Endothelial cell of umbilical vein (primary cell): ENCODE data around the gene EED. TPM values are rescaled to one million over a fixed set of nuclear protein-coding genes. Genes with fewer than 3 reads are reported as not detected.

ENCODE experiments used
- BruUV-seq: library from RNA; stranded (reverse); fragments of 400-500 nt; replicated peaks from 2 replicates; lab custom pipeline; 2021; lab: Mats Ljungman, UMichigan
- CTCF ChIA-PET: fragments of 300-600, 350-600 bp; sonication (Branson Sonifier 250); formaldehyde crosslinking; loops from one replicate; lab custom pipeline; 2021; ENCODE audit warnings: antibody characterized with exemption, inconsistent platforms; lab: Charles Lee
- POLR2A ChIA-PET: fragments of 300-600, 350-600 bp; sonication (Branson Sonifier 250); formaldehyde crosslinking; loops from one replicate; lab custom pipeline; 2021; ENCODE audit warnings: antibody characterized with exemption, inconsistent platforms; lab: Charles Lee
- DNase-seq: peaks from one replicate; pipeline ENCODE4 v3.0.0-alpha.2; 2011; ENCODE audit warnings: low read depth, low spot score
- FAIRE-seq: peaks from 2 replicates; lab custom pipeline; 2011; peaks lifted over from hg19 to GRCh38; lab: Jason Lieb, UNC
- H2AFZ ChIP-seq: 2 replicates; pipeline ENCODE4 v1.6.0; 2012; ENCODE audit warnings: low read depth, low read length, control low read depth, inconsistent platforms
- H3K27ac ChIP-seq: 2 replicates; pipeline ENCODE4 v1.5.1; 2011; ENCODE audit warnings: low read depth, mild to moderate bottlenecking, control low read depth, low read length, moderate library complexity; ENCODE audit not compliant: insufficient read depth
- H3K27me3 ChIP-seq, 2 experiments: 2 replicates each; pipeline versions ENCODE4 v1.6.0 to v1.6.1; 2011; ENCODE audit warnings: low read length in 2 of 2, mixed read lengths in 1 of 2; ENCODE audit not compliant: control insufficient read depth in 2 of 2, insufficient read depth in 2 of 2
- H3K36me3 ChIP-seq, 2 experiments: 2 replicates in 1 of 2; 3 replicates in 1 of 2; pipeline ENCODE4 v1.5.1; 2011; ENCODE audit warnings: low read length in 2 of 2, mild to moderate bottlenecking in 1 of 2, moderate library complexity in 1 of 2; ENCODE audit not compliant: control insufficient read depth in 2 of 2, insufficient read depth in 2 of 2; ENCODE audit errors: extremely low read depth in 1 of 2
- H3K4me1 ChIP-seq: 3 replicates; pipeline ENCODE4 v1.5.1; 2011; ENCODE audit warnings: mild to moderate bottlenecking, low read length; ENCODE audit not compliant: control insufficient read depth, insufficient read depth; ENCODE audit errors: extremely low read depth
- H3K4me2 ChIP-seq: 2 replicates; pipeline ENCODE4 v1.6.1; 2011; ENCODE audit warnings: low read length, control low read depth, mixed read lengths; ENCODE audit not compliant: insufficient read depth
- H3K4me3 ChIP-seq, 3 experiments: fragments of 200-600 bp in 1 of 3; sonication (generic), shearing (Covaris generic) in 1 of 3; replicated peaks in 1 of 3; 2 replicates each; pipeline ENCODE4 v1.5.1; 2011 to 2016; ENCODE audit warnings: control low read depth in 3 of 3, low read length in 3 of 3, mild to moderate bottlenecking in 2 of 3, inconsistent platforms in 1 of 3, low read depth in 1 of 3, moderate library complexity in 1 of 3; ENCODE audit not compliant: insufficient read depth in 1 of 3
- H3K79me2 ChIP-seq: 2 replicates; pipeline ENCODE4 v1.6.0; 2012; ENCODE audit warnings: low read length, inconsistent platforms; ENCODE audit not compliant: control insufficient read depth, insufficient read depth
- H3K9ac ChIP-seq: replicated peaks from 2 replicates; pipeline ENCODE3; 2011; ENCODE audit warnings: low read length, control low read depth; ENCODE audit not compliant: insufficient read depth; ENCODE audit errors: extremely low read depth
- H3K9me1 ChIP-seq: replicated peaks from 3 replicates; pipeline ENCODE4 v1.6.0; 2011; ENCODE audit warnings: mild to moderate bottlenecking, low read length; ENCODE audit not compliant: control insufficient read depth, insufficient read depth; ENCODE audit errors: extremely low read depth
- H3K9me3 ChIP-seq: replicated peaks from 2 replicates; pipeline ENCODE4 v1.5.1; 2012; ENCODE audit warnings: low read length, inconsistent platforms; ENCODE audit not compliant: control insufficient read depth, insufficient read depth
- H4K20me1 ChIP-seq: replicated peaks from 2 replicates; pipeline ENCODE3; 2011; ENCODE audit warnings: mild to moderate bottlenecking, low read length; ENCODE audit not compliant: control insufficient read depth, insufficient read depth; ENCODE audit errors: extremely low read depth
- EZH2 ChIP-seq: IDR thresholded peaks from 2 replicates; pipeline ENCODE4 v1.6.1; 2012; ENCODE audit warnings: borderline replicate concordance, low read depth, mild to moderate bottlenecking, moderate library complexity, low read length, inconsistent platforms; ENCODE audit not compliant: severe bottlenecking
- FOS ChIP-seq: IDR thresholded peaks from 2 replicates; pipeline ENCODE4 v1.6.1; 2011; ENCODE audit warnings: mild to moderate bottlenecking, low read length, moderate library complexity, borderline replicate concordance; ENCODE audit not compliant: insufficient read depth
- GATA2 ChIP-seq: IDR thresholded peaks from 2 replicates; pipeline ENCODE4 v1.7.0; 2011; ENCODE audit warnings: low read depth, mild to moderate bottlenecking, moderate library complexity, mixed read lengths, low read length; ENCODE audit not compliant: insufficient read length, insufficient read depth
- JUN ChIP-seq: IDR thresholded peaks from 2 replicates; pipeline ENCODE4 v1.6.1; 2011; ENCODE audit warnings: borderline replicate concordance, low read depth; ENCODE audit not compliant: insufficient read length, insufficient read depth
- MAX ChIP-seq: IDR thresholded peaks from 2 replicates; pipeline ENCODE4 v1.6.1; 2011; ENCODE audit not compliant: insufficient read depth, insufficient read length
- MYC ChIP-seq: IDR thresholded peaks from one replicate; pipeline ENCODE4 v1.6.1; 2011; ENCODE audit warnings: mild to moderate bottlenecking, low read depth, low read length
- POLR2A ChIP-seq: IDR thresholded peaks from 2 replicates; pipeline ENCODE4 v1.6.1; 2012; ENCODE audit warnings: low read depth, mild to moderate bottlenecking, control low read depth, low read length
- POLR2AphosphoS5 ChIP-seq: IDR thresholded peaks from 2 replicates; pipeline ENCODE4 v1.6.1; 2012; ENCODE audit warnings: low read depth, mild to moderate bottlenecking, control low read depth, low read length, moderate library complexity; ENCODE audit not compliant: insufficient read depth
- dilution Hi-C: fragments of 300-500 bp; cut with MboI; formaldehyde crosslinking; loops from one replicate; pipeline ENCODE4 v1.15.0; 2019; ENCODE audit warnings: low sequenced_read_pairs; ENCODE audit not compliant: extremely low pct_ligation_motif_present
- intact Hi-C: fragments of 100-400 bp; cut with micrococcal nuclease; formaldehyde crosslinking; loops from one replicate; pipeline ENCODE4 v1.10.0; 2022
- polyA plus RNA-seq, 4 experiments: library from polyadenylated mRNA; depleted of rRNA in 3 of 4; stranded (reverse) in 3 of 4; unstranded in 1 of 4; fragments of >200 nt; gene quantifications; 2 replicates each; pipeline versions ENCODE4 v1.2.1 to v1.2.3, GENCODE V29; 2011 to 2012; ENCODE audit warnings: missing spikeins in 1 of 4
- total RNA-seq: library from RNA; stranded (reverse); gene quantifications from 2 replicates; pipeline ENCODE4 v1.2.3, GENCODE V29; 2021
- TF ChIP-seq, protein P1 (sequence below), 2 donors: IDR thresholded peaks; 1 replicate in 1 of 2; 2 replicates in 1 of 2; pipeline ENCODE4 v1.5.1; 2011; ENCODE audit warnings: low read length in 2 of 2, mild to moderate bottlenecking in 2 of 2, moderate library complexity in 2 of 2, control low read depth in 1 of 2, inconsistent platforms in 1 of 2, low read depth in 1 of 2; ENCODE audit not compliant: insufficient read depth in 1 of 2; ENCODE audit errors: extremely low read depth in 1 of 2

The EED gene
- total and polyA plus RNA-seq, 2 donors (not counting 3 experiments of a cell fraction or from before 2014, with no cell fraction given) = 9.4 to 21.8 TPM

GRCh38 chr11:86211619-86212018 lies 32.9 kb upstream of the EED start:
- no peak overlapping the region for H3K9ac ChIP-seq
- dilution Hi-C loops = loop anchor here (25.0 kb wide), 1 partner anchor 174 kb away; no protein-coding TSS in a partner anchor
- no peaks in the 10 kb centered on the region for H3K79me2 ChIP-seq
- no peak overlapping the region for H3K4me3 ChIP-seq
- TF ChIP-seq MYC (no peak), POLR2A (no peak), GATA2 (no peak), JUN (no peak), FOS (no peak), EZH2 (no peak), MAX (no peak)
- H2AFZ ChIP-seq = no peak overlapping the region
- intact Hi-C loops = loop anchor here (10.0 kb wide), 1 partner anchor 617 kb away; no protein-coding TSS in a partner anchor
- no peak for FAIRE-seq
- no peak overlapping the region for H3K27ac ChIP-seq
- H3K9me3 ChIP-seq = no peaks in the 10 kb centered on the region
- POLR2A ChIA-PET = no interaction called here
- BruUV-seq = no TSS peak
- H3K4me1 ChIP-seq = no peaks in the 10 kb centered on the region
- no peaks in the 10 kb centered on the region for H3K27me3 ChIP-seq
- CTCF ChIA-PET = interaction anchor here (0.9 to 2.1 kb wide), 5 partner anchors 10 to 170 kb away, joined by 3 to 18 read pairs (median 4); no protein-coding TSS in a partner anchor
- no peaks in the 10 kb centered on the region for H4K20me1 ChIP-seq
- H3K36me3 ChIP-seq = no peaks in the 10 kb centered on the region
- no peaks in the 10 kb centered on the region for H3K9me1 ChIP-seq
- DNase-seq = no peak
- no peak overlapping the region for H3K4me2 ChIP-seq

GRCh38 chr11:86212019-86212611 lies 32.4 kb upstream of the EED start:
- Histone ChIP-seq H3K9ac (no peak overlapping the region), H3K9me3 (no peaks in the 10 kb centered on the region), H3K27ac (no peak overlapping the region), H4K20me1 (no peaks in the 10 kb centered on the region), H3K79me2 (no peaks in the 10 kb centered on the region), H3K27me3 (no peaks in the 10 kb centered on the region), H3K4me2 (no peak overlapping the region), H3K4me1 (no peaks in the 10 kb centered on the region), H3K36me3 (no peaks in the 10 kb centered on the region), H2AFZ (no peak overlapping the region), H3K9me1 (no peaks in the 10 kb centered on the region), H3K4me3 (no peak overlapping the region)
- CTCF ChIA-PET = interaction anchor here (0.9 to 2.1 kb wide), 5 partner anchors 10 to 170 kb away, joined by 3 to 18 read pairs (median 4); no protein-coding TSS in a partner anchor
- TF ChIP-seq POLR2AphosphoS5 (no peak), MYC (no peak), POLR2A (no peak), MAX (no peak), JUN (no peak), FOS (no peak)
- TF ChIP-seq, protein P1, sequence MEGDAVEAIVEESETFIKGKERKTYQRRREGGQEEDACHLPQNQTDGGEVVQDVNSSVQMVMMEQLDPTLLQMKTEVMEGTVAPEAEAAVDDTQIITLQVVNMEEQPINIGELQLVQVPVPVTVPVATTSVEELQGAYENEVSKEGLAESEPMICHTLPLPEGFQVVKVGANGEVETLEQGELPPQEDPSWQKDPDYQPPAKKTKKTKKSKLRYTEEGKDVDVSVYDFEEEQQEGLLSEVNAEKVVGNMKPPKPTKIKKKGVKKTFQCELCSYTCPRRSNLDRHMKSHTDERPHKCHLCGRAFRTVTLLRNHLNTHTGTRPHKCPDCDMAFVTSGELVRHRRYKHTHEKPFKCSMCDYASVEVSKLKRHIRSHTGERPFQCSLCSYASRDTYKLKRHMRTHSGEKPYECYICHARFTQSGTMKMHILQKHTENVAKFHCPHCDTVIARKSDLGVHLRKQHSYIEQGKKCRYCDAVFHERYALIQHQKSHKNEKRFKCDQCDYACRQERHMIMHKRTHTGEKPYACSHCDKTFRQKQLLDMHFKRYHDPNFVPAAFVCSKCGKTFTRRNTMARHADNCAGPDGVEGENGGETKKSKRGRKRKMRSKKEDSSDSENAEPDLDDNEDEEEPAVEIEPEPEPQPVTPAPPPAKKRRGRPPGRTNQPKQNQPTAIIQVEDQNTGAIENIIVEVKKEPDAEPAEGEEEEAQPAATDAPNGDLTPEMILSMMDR (IDR thresholded peaks at IDR 0.05; ENCODE audit: extremely low read depth in 1 of 2, insufficient read depth in 1 of 2, low read depth in 1 of 2, low read length in 2 of 2) = no peak
- intact Hi-C loops = loop anchor here (10.0 kb wide), 1 partner anchor 617 kb away; no protein-coding TSS in a partner anchor
- dilution Hi-C loops = loop anchor here (25.0 kb wide), 1 partner anchor 175 kb away; no protein-coding TSS in a partner anchor
- DNase-seq (no peak), FAIRE-seq (no peak)
- POLR2A ChIA-PET = no interaction called here
- no TSS peak for BruUV-seq
